Ascending aorta (tissue), 2 donors: ENCODE data around the gene PRAMEF4. TPM values are rescaled to one million over a fixed set of nuclear protein-coding genes. Genes with fewer than 3 reads are reported as not detected.
"Not testable (repeated sequence)": the region's sequence is repeated elsewhere in the genome, so short reads cannot be mapped to it uniquely, and the experiment has no call there.

Experiments used
- DNase-seq, 2 donors: peaks; one replicate each; pipeline ENCODE4 v3.0.0-alpha.2; 2019; ENCODE audit warnings: low spot score in 2 of 2
- H3K27ac ChIP-seq, 2 donors: fragments of 200-600 bp; sonication (generic); one replicate each; pipeline ENCODE4 v1.5.1; 2016 to 2017; ENCODE audit warnings: mild to moderate bottlenecking in 1 of 2
- H3K27me3 ChIP-seq: fragments of 200-600 bp; sonication (generic); one replicate; pipeline ENCODE4 v1.5.1; 2017
- H3K36me3 ChIP-seq, 2 donors: fragments of 200-600 bp; sonication (generic); one replicate each; pipeline ENCODE4 v1.5.1; 2016
- H3K4me1 ChIP-seq, 2 donors: fragments of 200-600 bp; sonication (generic); one replicate each; pipeline ENCODE4 v1.5.1; 2016 to 2017; ENCODE audit warnings: mild to moderate bottlenecking in 1 of 2
- H3K4me3 ChIP-seq, 2 donors: fragments of 200-600 bp; sonication (generic); one replicate each; pipeline ENCODE4 v1.5.1; 2016 to 2017; ENCODE audit warnings: mild to moderate bottlenecking in 1 of 2
- H3K9me3 ChIP-seq, 2 donors: fragments of 200-600 bp; sonication (generic); one replicate each; pipeline ENCODE4 v1.5.1; 2016
- intact Hi-C: fragments of 100-400 bp; cut with DNase I; formaldehyde crosslinking; loops from one replicate; pipeline ENCODE4 v1.15.1; 2023
- total RNA-seq: library from RNA; depleted of rRNA; stranded (reverse); fragments of >200 nt; gene quantifications from one replicate; pipeline ENCODE4 v1.1.0, GENCODE V29; 2016
- TF ChIP-seq, protein P1 (sequence below), 3 experiments: fragments of 200-600 bp in 2 of 3; fragments of 450-650 bp in 1 of 3; sonication (generic) in 2 of 3; IDR thresholded peaks; one replicate each; pipeline ENCODE4 v1.5.1; 2016 to 2019; ENCODE audit warnings: antibody characterized with exemption in 3 of 3, mild to moderate bottlenecking in 1 of 3, moderate library complexity in 1 of 3

Gene PRAMEF4
- total RNA-seq, 1 donor from 2014 or later = not detected

DNA sequence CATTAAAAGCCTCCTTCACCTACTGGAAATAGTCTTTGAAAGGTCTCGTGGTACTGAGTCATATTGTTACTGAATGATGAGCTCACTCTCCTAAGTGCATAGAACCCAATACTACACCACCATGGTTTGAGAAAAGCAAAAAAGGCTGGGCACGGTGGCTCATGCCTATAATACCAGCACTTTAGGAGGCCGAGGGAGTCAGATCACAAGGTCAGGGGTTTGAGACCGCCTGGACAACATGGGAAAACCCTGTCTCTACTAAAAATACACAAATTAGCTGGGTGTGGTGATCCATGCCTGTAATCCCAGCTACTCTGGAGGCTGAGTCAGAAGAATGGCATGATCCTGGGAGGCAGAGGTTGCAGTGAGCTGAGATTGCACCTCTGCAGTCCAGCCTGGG lies 34.2 kb downstream of the PRAMEF4 start:
- H3K27me3 ChIP-seq = no peaks in the 10 kb centered on the region
- no peaks in the 10 kb centered on the region for H3K36me3 ChIP-seq
- no peak overlapping the region for H3K27ac ChIP-seq
- no peaks in the 10 kb centered on the region for H3K4me1 ChIP-seq
- no peak for DNase-seq
- no peak overlapping the region for H3K4me3 ChIP-seq
- intact Hi-C loops = no loop called here
- H3K9me3 ChIP-seq = peaks cover 0 to 3% of the 10 kb centered on the region in 2 donors
- TF ChIP-seq, protein P1, sequence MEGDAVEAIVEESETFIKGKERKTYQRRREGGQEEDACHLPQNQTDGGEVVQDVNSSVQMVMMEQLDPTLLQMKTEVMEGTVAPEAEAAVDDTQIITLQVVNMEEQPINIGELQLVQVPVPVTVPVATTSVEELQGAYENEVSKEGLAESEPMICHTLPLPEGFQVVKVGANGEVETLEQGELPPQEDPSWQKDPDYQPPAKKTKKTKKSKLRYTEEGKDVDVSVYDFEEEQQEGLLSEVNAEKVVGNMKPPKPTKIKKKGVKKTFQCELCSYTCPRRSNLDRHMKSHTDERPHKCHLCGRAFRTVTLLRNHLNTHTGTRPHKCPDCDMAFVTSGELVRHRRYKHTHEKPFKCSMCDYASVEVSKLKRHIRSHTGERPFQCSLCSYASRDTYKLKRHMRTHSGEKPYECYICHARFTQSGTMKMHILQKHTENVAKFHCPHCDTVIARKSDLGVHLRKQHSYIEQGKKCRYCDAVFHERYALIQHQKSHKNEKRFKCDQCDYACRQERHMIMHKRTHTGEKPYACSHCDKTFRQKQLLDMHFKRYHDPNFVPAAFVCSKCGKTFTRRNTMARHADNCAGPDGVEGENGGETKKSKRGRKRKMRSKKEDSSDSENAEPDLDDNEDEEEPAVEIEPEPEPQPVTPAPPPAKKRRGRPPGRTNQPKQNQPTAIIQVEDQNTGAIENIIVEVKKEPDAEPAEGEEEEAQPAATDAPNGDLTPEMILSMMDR (IDR thresholded peaks at IDR 0.05) = no peak

- intact Hi-C loops, DNase-seq, H3K9me3 ChIP-seq, H3K4me1 ChIP-seq, H3K4me3 ChIP-seq, H3K27ac ChIP-seq, H3K27me3 ChIP-seq, H3K36me3 ChIP-seq: not testable (repeated sequence)
Observed at GRCh38 chr1:12848620-12849019, 37.4 kb downstream of the PRAMEF4 start, which contains the start of gene HNRNPCL1. TSS of gene HNRNPCL1 (minus strand) at chr1:12848720. CDS start at chr1:12848289, 431 bp downstream.

- DNase-seq, H3K9me3 ChIP-seq, H3K4me3 ChIP-seq, intact Hi-C loops, H3K4me1 ChIP-seq, H3K36me3 ChIP-seq, H3K27ac ChIP-seq, H3K27me3 ChIP-seq: not testable (repeated sequence)
Observed at GRCh38 chr1:12833251-12833650, 52.8 kb downstream of the PRAMEF4 start.

DNA sequence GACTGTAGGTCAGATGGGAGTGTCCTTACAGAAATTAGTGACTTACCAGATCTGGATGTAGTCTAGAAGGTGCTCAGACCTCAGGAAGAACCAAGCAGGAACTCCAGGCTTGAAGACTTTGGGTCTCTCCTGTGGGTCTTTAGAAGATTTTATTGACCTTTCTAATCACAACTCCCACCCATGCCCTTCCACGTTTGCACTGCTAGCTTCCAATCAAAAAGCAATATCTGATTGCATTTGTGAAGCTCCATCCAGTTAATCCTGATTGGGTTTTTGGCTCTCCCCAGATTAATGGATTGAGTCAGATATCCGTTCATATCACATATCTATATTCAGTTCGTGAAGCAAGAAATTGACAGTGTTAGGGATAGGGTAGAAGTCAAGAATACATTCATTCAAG lies 54.7 kb downstream of the PRAMEF4 start, which contains the start of gene PRAMEF11:
Gene PRAMEF11, minus strand, starts transcription at position 101 of the 400 bp plus-strand sequence. CDS start 2,621 bp downstream, outside the sequence.
- H3K27ac ChIP-seq, H3K4me3 ChIP-seq, DNase-seq, intact Hi-C loops, H3K9me3 ChIP-seq, H3K4me1 ChIP-seq, H3K36me3 ChIP-seq, H3K27me3 ChIP-seq: not testable (repeated sequence)

Other genes with a start within 250 kb of the PRAMEF4 start
- gene AADACL4, start 242.1 kb downstream of the PRAMEF4 start, total RNA-seq = not detected
- not detected for gene AADACL3, start 170.1 kb downstream of the PRAMEF4 start, total RNA-seq
- not detected for gene CFAP107, start 140.0 kb downstream of the PRAMEF4 start, total RNA-seq
- not detected for gene PRAMEF12, start 112.5 kb downstream of the PRAMEF4 start, total RNA-seq
- not detected for gene PRAMEF1, start 94.8 kb downstream of the PRAMEF4 start, total RNA-seq
- gene PRAMEF11, start 54.8 kb downstream of the PRAMEF4 start, total RNA-seq = not detected
- gene HNRNPCL1, start 37.5 kb downstream of the PRAMEF4 start, total RNA-seq = not detected
- gene PRAMEF2, start 29.1 kb downstream of the PRAMEF4 start, total RNA-seq = not detected
- gene PRAMEF10, start 12.1 kb upstream of the PRAMEF4 start, total RNA-seq = not detected
- gene PRAMEF7, start 30.4 kb upstream of the PRAMEF4 start, total RNA-seq = not detected
- gene PRAMEF6, start 61.4 kb upstream of the PRAMEF4 start, total RNA-seq = not detected
- not detected for gene PRAMEF27, start 170.4 kb upstream of the PRAMEF4 start, total RNA-seq
- not detected for gene HNRNPCL3, start 174.6 kb upstream of the PRAMEF4 start, total RNA-seq
- gene PRAMEF25, start 184.6 kb upstream of the PRAMEF4 start, total RNA-seq = not detected
- gene HNRNPCL2, start 230.7 kb upstream of the PRAMEF4 start, total RNA-seq = not detected